Keratinocyte (primary cell): ENCODE data around the gene MCM6. TPM values are rescaled to one million over a fixed set of nuclear protein-coding genes. Genes with fewer than 3 reads are reported as not detected.

Experiments used
- DNase-seq: peaks from one replicate; pipeline ENCODE4 v3.0.0-alpha.2; 2011; ENCODE audit warnings: low read depth, missing footprints, low spot score
- FAIRE-seq: peaks from 2 replicates; lab custom pipeline; 2011; peaks lifted over from hg19 to GRCh38; lab: Jason Lieb, UNC
- H2AFZ ChIP-seq: 2 replicates; pipeline ENCODE4 v1.6.0; 2012; ENCODE audit warnings: low read length, control low read depth, inconsistent platforms; ENCODE audit not compliant: control insufficient read depth
- H3K27ac ChIP-seq: 2 replicates; pipeline ENCODE4 v1.5.1; 2011; ENCODE audit warnings: low read length; ENCODE audit not compliant: control insufficient read depth, insufficient read depth
- H3K27me3 ChIP-seq: 3 replicates; pipeline ENCODE4 v1.6.0; 2011; ENCODE audit warnings: low read length; ENCODE audit not compliant: control insufficient read depth, insufficient read depth; ENCODE audit errors: extremely low read depth
- H3K36me3 ChIP-seq, 2 experiments: 2 replicates in 1 of 2; 3 replicates in 1 of 2; pipeline ENCODE4 v1.5.1; 2011; ENCODE audit warnings: low read length in 2 of 2, mild to moderate bottlenecking in 1 of 2; ENCODE audit not compliant: control insufficient read depth in 2 of 2, insufficient read depth in 2 of 2; ENCODE audit errors: extremely low read depth in 1 of 2
- H3K4me1 ChIP-seq: 3 replicates; pipeline ENCODE4 v1.5.1; 2011; ENCODE audit warnings: low read length; ENCODE audit not compliant: control insufficient read depth, insufficient read depth; ENCODE audit errors: extremely low read depth
- H3K4me2 ChIP-seq: 3 replicates; pipeline ENCODE4 v1.6.0; 2011; ENCODE audit warnings: low read depth, low read length; ENCODE audit not compliant: control insufficient read depth, insufficient read depth; ENCODE audit errors: extremely low read depth
- H3K4me3 ChIP-seq, 3 experiments: fragments of 200-600 bp in 1 of 3; sonication (generic) in 1 of 3; 2 replicates in 2 of 3; 3 replicates in 1 of 3; pipeline ENCODE4 v1.5.1; 2011 to 2016; ENCODE audit warnings: low read length in 3 of 3, mild to moderate bottlenecking in 3 of 3, control low read depth in 2 of 3, inconsistent platforms in 1 of 3, low read depth in 1 of 3, mixed read lengths in 1 of 3, mixed run types in 1 of 3, moderate library complexity in 1 of 3; ENCODE audit not compliant: control insufficient read depth in 2 of 3, insufficient read depth in 2 of 3; ENCODE audit errors: extremely low read depth in 1 of 3
- H3K79me2 ChIP-seq: 2 replicates; pipeline ENCODE4 v1.6.0; 2012; ENCODE audit warnings: low read length; ENCODE audit not compliant: control insufficient read depth, insufficient read depth
- H3K9ac ChIP-seq: 3 replicates; pipeline ENCODE4 v1.6.0; 2011; ENCODE audit warnings: low read length; ENCODE audit not compliant: control insufficient read depth, insufficient read depth; ENCODE audit errors: extremely low read depth
- H3K9me1 ChIP-seq: 3 replicates; pipeline ENCODE4 v1.6.0; 2011; ENCODE audit warnings: low read length; ENCODE audit not compliant: control insufficient read depth, insufficient read depth; ENCODE audit errors: extremely low read depth
- H3K9me3 ChIP-seq: 2 replicates; pipeline ENCODE4 v1.5.1; 2012; ENCODE audit warnings: low read depth, low read length; ENCODE audit not compliant: control insufficient read depth
- H4K20me1 ChIP-seq: 3 replicates; pipeline ENCODE4 v1.6.0; 2011; ENCODE audit warnings: low read length; ENCODE audit not compliant: control insufficient read depth, insufficient read depth; ENCODE audit errors: extremely low read depth
- CTCF ChIP-seq, 3 experiments: IDR thresholded peaks in 1 of 3; conservative IDR thresholded peaks in 1 of 3; optimal IDR thresholded peaks in 1 of 3; 2 replicates in 2 of 3; 3 replicates in 1 of 3; pipeline versions ENCODE3 to v1.5.1; 2011; ENCODE audit warnings: low read length in 3 of 3, mild to moderate bottlenecking in 3 of 3, moderate library complexity in 2 of 3, control low read depth in 1 of 3, inconsistent platforms in 1 of 3; ENCODE audit not compliant: insufficient read depth in 2 of 3; ENCODE audit errors: extremely low read depth in 1 of 3
- EZH2 ChIP-seq: IDR thresholded peaks from one replicate; pipeline ENCODE4 v1.6.1; 2012; ENCODE audit warnings: inconsistent platforms, mild to moderate bottlenecking, low read length, moderate library complexity
- dilution Hi-C: fragments of 300-500 bp; cut with MboI; formaldehyde crosslinking; loops from one replicate; pipeline ENCODE4 v1.7.0; 2020; ENCODE audit warnings: low sequenced_read_pairs; ENCODE audit not compliant: extremely low pct_ligation_motif_present
- polyA plus RNA-seq, 5 experiments: library from polyadenylated mRNA; depleted of rRNA in 3 of 5; stranded (reverse) in 3 of 5; stranded (forward) in 1 of 5; unstranded in 1 of 5; fragments of >200 nt; gene quantifications; 1 replicate in 1 of 5; 2 replicates in 3 of 5; 3 replicates in 1 of 5; pipeline versions ENCODE4 v1.2.1 to v1.2.3, GENCODE V29; 2011 to 2012; ENCODE audit warnings: missing spikeins in 2 of 5, low read depth in 1 of 5, low replicate concordance in 1 of 5
- small RNA-seq, 3 experiments: library from RNA; depleted of rRNA; stranded (forward); fragments of <200 nt; gene quantifications; one replicate each; pipeline ENCODE3, GENCODE V24; 2012; ENCODE audit warnings: low read depth in 3 of 3, low replicate concordance in 1 of 3; ENCODE audit not compliant: insufficient read length in 3 of 3

Gene MCM6
- polyA plus RNA-seq, 1 donor (not counting 4 experiments of a cell fraction or from before 2014, with no cell fraction given), result 23.2 TPM

GRCh38 chr2:135791418-135792190 is 84.6 kb downstream of the MCM6 start:
- Histone ChIP-seq H3K27me3 (no peaks in the 10 kb centered on the region), H3K79me2 (no peaks in the 10 kb centered on the region), H3K9me3 (no peaks in the 10 kb centered on the region), H3K27ac (no peak overlapping the region), H4K20me1 (no peaks in the 10 kb centered on the region), H3K4me2 (no peak overlapping the region), H2AFZ (no peak overlapping the region), H3K9me1 (no peaks in the 10 kb centered on the region), H3K9ac (no peak overlapping the region), H3K4me1 (peaks cover 15% of the 10 kb centered on the region), H3K4me3 (no peak overlapping the region), H3K36me3 (no peaks in the 10 kb centered on the region)
- dilution Hi-C loops, result no loop called here
- FAIRE-seq (no peak), DNase-seq (no peak)
- TF ChIP-seq CTCF (optimal IDR thresholded peaks at IDR 0.05 in 1 of 3, IDR thresholded peaks at IDR 0.05 in 1 of 3, conservative IDR thresholded peaks at IDR 0.05 in 1 of 3; ENCODE audit: extremely low read depth in 1 of 3, insufficient read depth in 2 of 3, low read length in 3 of 3) (no peak), EZH2 (no peak)

GRCh38 chr2:135790423-135790822 is 85.8 kb downstream of the MCM6 start:
- Histone ChIP-seq H3K27me3 (no peaks in the 10 kb centered on the region), H3K9me3 (peaks cover 2% of the 10 kb centered on the region), H3K4me3 (no peak overlapping the region), H3K79me2 (no peaks in the 10 kb centered on the region), H3K4me2 (no peak overlapping the region), H3K9ac (no peak overlapping the region), H3K36me3 (peaks cover 0 to 5% of the 10 kb centered on the region in 2 experiments), H2AFZ (no peak overlapping the region), H3K4me1 (peaks cover 18% of the 10 kb centered on the region), H4K20me1 (no peaks in the 10 kb centered on the region), H3K27ac (no peak overlapping the region), H3K9me1 (no peaks in the 10 kb centered on the region)
- no peak for DNase-seq
- dilution Hi-C loops, result no loop called here
- TF ChIP-seq EZH2 (no peak), CTCF (optimal IDR thresholded peaks at IDR 0.05 in 1 of 3, IDR thresholded peaks at IDR 0.05 in 1 of 3, conservative IDR thresholded peaks at IDR 0.05 in 1 of 3; ENCODE audit: extremely low read depth in 1 of 3, insufficient read depth in 2 of 3, low read length in 3 of 3) (no peak)
- FAIRE-seq, result no peak

Small RNA genes lying within 50 kb of the gene (small RNA-seq; reads per million reads assigned to genes)
- gene RF00019, result 0 reads per million in 3 experiments

Other genes starting within 250 kb of the MCM6 start
- 51.8 to 92.2 TPM (median 70.9 TPM) in 3 replicates for gene UBXN4, start 134.6 kb downstream of the MCM6 start, polyA plus RNA-seq
- 0.01 TPM in 1 of 3 replicates, not detected in the others for gene LCT, start 39.3 kb downstream of the MCM6 start, polyA plus RNA-seq
- gene DARS1, start 109.2 kb upstream of the MCM6 start, polyA plus RNA-seq, result 78.3 to 129 TPM (median 80.3 TPM) in 3 replicates
- 0.06 to 0.21 TPM (median 0.08 TPM) in 3 replicates for gene CXCR4, start 241.7 kb upstream of the MCM6 start, polyA plus RNA-seq